GM19035 (cell line): Measurements from ENCODE around the gene CBX8.

Source experiments
- ATAC-seq: cut with Tn5 transposase; IDR thresholded peaks from one replicate; pipeline ENCODE4 v1.9.1; 2021; ENCODE audit not compliant: unreplicated experiment

The CBX8 gene

DNA sequence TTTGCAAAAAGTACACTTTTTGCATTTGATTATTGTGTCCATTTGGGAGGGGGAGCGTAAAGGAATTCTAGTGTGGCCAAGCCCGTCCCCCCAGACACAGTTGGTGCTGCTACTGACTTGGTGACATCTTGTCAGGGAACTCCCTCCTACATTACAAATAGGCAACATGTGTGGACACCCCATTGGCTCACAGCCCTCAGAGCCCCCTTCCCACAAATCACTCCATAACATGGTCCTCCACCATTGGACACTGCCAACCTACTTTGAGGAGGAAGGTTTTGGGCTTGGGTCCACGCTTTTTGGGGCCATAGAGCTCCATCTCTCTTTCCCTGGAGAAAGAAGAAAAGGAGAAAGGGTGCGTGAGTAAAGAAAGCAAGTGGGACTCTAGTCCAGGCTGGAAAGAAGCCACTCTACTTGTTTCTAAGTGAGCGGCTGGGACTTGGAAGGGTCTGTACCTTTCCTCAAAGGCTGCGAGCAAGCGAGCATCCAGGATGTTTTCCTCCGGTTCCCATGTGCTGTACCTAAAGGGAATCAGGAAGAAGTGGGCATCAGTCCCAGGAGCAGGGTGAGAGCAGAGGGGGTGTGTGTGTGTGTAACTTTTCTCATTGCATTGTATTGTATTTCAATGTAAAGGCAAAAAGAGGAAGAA is 958 bp downstream of the CBX8 start:
- no peak for ATAC-seq

DNA sequence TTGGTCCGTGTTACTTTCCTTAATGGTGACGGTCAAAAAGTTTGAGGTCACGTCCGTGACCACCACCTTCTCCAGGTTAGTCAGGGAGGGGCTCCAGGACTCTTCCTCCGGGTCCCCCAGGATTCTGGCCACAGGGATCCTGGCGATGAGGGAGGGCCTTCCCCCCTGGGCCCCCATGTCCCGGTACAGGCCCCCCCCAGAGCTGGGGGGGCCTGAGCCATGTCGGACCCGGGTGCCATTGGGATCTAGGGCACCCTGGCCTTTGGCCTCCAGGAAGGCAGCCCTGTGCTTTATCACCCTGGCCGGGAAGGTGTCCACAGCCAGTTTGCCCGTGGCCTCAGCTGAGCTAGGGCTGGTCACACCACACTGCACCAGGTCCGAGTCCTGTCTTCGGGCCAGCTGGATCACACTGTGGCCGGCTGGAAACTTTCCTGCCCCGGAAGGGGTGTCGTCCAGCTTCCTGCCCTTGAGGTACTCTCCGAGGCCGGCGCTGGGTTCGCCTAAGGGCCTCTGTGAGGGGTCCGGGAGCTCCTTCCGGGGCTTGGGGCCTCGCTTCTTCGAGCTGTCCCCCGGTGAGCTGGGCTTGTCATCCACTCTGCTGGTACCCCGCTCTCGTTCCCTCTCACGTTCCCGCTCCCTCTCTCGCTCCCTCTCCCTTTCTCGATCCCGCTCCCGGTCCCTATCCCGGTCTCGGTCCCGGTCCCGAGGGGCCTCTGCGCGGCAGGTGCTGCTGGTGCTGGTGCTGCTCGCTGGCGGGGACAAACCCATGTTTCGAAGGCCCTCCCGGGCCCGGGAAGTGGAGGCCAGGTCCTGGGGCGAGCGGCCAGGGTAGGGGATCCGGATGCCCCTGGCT is 2.0 kb downstream of the CBX8 start:
- ATAC-seq = no peak

DNA sequence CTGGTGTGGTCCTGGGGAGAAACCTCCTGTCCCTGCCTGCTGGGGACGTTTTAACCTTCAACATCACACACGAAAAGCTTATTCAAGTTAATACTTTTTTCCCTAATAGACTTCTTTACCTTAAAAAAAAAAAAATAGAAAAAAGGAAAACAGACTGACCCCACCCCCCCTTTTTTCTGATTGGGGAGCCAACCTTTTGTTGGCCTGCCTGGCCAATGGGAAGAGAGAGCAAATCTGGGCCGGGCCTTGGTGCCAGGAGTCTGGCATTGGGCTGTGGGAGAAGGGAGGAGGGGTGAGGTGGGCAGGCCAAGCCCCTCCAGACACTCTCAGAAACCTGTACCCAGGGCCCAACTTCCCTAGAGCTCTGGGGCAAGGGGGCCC is 3.0 kb downstream of the CBX8 start:
- ATAC-seq = no peak

DNA sequence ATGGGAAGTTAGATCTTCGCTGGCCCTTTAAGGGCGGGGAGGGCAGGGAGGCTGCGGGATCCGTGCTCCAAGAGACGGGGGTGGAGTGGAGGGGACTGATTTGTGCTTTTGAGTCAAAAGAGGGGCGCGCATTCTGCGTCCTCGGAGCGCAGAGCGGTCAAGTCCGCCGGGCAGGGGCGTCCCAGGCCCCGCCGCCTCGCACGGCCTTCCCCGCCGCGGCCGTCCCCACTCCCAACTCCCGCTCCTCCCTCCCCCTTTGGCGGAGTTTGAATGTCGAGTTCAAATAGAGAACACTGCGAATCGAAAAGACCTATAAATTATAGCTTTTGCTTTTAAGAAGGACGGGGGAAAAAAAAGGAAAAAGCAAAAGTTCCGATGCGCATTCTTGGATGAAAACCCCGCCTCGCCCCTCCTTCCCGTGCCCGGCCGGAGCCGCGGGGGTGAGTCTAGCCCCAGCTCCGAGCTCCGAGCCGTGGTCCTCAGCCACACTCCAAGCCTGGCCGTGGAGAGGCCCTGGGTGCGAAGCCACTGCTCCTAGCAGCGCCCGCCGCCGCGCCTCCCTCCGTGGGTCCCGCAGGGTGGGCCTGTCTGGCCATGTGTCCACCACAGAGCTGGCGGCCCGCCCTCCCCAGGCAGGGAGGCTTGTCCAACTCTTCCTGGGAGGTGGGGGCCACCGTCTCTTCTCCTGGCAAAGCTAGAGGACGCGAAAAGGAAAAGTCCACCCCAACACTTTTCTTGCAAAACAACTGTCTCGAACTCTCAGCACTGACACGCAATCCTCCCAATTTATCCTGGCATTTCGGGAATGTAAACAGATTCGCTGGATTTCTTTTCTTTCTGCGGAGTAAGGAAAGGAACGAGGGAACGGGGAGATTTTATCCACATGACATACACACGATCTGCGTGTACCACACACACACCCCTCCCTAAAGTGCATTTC is 3.6 kb downstream of the CBX8 start:
- ATAC-seq = no peak

DNA sequence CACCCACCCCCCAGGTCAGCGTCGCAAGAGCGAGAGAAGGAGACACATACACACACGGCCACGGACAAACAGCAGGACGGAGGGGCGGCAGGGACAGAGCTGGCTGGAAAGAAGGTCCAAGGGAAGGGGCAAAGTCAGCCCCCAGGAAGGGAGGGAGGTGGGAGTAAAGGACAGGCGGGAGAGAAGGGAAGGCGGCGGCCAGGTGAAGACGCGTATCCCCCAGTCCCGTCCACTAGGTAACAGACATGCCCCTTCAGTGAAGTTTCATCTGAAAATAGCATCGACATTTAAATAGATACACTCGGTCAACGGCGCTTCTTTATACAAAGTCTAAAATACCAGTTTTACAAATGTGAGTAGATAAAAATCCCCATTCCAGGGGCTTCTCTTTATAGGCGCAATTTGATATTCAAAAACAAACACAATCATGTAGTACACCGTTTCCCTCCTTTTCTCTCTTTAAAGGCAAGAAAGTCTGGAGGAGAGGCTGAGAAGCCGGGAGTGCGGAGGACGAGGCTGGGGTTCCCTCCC is 4.5 kb downstream of the CBX8 start:
- no peak for ATAC-seq

DNA sequence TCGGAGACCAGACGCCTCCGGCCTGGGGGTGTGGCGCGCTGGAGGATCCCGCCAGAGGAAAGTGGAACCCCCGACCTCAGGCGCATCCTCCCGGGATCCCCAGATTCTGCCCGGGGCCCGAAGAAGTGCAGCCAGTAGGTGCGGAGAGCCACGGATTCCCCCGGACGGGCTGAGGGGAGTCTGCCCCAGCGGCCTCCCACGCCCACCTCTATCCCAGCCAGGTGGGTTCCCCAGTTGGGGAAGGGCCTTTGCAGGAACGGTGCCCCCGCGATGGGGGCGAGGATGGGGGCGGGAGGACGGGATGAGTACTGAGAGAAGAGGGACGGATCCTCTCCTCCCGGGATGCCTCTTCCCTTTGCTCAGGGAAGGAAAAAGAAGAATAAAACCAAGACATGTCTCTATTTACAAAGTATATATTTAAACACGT is 5.1 kb downstream of the CBX8 start:
- ATAC-seq = no peak

DNA sequence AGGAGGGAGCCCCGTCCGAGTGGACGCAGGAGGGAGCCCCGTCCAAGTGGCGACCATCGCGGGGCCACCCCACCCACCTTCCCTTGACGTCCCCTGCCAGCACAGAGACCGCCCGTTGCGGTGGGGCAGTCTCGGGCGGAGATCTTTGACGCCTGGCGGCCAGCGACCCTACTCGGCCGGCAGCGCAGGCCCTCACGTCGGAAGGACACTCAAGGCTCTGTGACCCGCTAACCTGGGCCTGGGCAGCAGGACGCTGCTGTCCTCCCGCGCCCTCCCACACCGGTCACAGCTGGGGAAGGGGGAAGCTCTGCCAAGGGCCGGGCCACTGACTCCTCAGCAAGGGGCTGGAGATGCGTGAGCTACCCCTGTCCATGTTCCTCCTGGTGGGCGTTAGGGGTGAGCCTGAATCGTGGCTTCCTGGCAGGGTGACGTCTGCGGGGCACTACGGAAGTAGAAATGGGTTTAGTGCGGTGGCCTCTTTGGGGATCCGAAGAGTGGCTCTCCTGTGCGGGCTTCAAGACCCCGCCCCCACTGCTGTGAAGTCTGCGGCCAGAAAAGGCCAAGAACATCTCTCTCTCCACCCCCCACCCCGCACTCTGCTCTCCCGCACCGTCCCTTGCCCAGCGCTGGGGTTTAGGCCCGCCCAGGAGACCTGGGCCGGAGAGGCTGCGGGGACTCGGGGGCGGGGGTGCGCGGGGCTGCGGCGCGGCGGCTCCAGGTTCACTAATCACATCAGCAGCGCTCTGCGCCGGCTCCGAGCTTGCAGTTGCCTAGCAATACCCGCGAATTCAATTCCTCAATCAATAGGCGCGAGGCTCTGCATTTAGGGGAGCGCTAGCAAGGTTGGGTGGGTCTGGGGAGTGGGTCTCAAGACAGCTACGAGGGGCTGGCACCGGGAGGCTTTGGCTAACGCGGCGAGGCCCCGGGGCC is 5.8 kb downstream of the CBX8 start:
- ATAC-seq = no peak

DNA sequence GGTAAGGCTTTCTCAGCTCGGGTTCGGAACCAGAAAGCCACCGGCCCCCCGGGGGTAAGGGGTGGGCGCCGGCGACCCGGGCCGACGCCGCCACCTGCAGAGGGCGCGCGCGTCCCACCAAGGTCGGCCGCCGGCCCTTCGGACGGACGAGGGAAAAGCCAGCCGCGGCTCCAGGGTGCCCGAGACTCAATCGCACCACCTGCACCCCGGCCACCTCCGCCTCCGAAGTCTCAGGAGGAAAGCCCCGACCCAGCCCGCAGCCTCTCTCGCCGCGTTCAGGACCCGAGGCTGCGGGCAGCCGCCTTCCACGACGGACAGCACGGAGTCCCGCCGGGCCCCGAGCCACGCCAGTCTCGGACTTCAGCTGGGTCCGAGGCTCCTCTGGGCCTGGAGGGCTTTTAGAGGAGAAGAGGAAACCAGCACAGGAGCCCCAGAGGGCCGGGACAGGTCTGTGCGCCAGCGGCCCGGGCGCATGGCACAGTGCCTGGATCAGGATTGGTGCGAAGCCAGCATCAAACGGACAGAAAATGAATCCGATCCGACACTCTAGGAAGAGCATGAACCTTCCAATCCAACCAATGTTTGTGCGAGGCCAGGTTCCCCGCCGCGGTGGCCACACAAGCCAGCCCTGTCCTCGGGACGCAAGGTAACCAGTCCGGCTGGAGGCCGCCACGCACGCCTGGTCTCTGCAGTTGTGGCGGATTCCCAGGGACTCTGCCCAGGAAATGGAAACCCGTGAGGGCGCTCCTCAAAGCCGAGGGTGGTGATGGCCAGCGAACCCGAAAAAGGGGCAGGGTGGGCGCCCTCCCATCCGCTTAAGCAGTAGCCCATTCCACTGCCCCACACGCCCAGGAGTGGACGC is 6.7 kb downstream of the CBX8 start:
- ATAC-seq = no peak

DNA sequence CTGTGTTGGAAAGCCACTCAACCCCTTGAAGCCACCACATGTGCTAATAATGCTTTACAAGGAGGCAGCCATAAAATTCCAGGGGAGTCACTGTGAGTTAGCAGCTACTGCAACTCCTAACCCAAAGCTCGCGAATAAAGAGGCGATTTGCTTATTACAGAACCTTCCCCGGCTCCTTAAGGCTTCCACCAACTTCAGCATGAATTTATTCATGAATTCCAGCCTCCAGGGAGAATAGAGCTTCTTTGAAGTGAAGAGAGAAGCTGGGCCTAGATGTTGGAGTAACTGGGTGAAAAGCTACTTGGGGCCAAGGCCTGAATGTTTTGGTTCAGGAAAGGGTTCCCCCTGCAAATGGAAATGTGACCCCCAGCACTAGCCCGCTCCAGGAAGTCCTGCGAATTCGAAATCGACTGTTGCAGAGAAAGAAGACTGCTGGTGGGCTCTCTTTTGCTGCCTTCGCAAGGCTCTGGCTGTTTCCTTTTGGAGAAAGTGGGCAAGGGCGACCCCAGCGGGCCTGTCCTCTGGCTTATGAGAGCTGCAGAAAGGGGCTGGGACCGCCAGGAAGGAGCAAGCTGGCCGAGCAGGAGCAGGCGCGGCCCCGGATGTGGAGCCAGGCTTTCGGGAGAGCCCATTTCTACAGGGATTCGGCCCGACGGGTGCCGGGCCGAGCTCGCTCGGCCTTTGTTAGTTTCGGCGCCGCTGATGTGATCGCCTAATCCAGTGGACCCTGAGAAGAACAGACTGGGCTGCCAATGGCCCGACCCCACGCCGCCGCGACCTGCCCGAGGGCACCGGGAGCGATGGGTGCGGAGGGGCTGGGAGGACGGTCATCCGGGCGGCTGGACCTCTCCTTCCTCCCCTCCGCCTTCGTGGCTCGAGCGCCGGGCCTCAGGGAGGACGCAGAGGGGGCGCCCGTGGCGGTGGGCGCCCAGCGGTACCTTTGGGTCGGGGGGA is 7.6 kb downstream of the CBX8 start:
- no peak for ATAC-seq

DNA sequence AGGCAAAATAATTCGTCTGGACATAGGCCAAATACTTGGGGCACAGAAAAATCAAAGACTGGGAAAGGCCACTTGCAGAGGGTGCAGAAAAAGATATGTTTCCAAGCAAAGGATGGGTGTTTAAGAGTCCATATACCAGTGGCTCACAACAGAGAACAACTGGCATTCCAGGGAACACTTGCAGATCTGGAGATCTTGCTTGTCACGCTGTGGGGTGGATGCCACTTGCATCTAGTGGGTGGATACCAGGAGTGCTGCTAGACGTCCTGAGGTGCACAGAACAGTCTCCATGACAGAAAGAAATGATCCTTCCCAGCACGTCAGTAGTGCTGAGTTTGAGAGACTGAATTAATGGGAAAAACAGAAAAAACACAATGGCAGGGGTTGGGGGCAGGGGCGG is 8.4 kb downstream of the CBX8 start:
- no peak for ATAC-seq

DNA sequence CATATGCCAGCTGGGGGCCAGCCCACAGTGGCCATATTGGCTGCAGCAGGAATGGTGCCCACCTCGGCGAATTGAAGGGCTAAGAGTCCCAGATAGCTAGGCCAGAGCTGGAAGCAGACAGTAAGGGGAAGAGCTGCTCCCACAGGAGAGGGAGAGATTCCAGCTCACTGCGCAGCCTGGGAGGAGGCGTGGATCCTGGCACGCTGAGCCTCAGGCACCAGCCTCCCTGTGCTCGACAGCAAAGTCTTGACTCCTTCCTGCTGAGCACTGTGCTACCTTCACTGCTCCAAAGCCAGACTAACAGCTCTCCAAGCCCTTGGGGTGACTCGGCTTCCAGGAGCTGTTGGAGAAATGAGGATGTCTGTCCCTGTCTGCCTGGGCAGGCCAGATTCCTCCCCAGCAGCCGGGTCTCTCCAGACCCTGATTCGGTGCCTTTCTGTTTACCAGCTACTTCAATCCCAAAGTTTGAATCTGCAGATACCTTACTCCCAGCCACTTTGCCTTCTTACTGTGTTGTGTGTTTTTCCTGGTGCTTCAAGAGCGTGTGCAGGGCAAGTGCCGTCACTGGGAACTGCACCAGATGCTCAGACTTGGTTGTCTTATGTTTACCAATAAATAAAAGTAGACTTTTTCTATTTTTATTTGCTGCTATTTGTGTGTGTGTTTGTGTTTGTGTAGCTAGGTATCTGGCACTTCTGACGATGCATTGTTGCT is 9.8 kb downstream of the CBX8 start:
- ATAC-seq = no peak

DNA sequence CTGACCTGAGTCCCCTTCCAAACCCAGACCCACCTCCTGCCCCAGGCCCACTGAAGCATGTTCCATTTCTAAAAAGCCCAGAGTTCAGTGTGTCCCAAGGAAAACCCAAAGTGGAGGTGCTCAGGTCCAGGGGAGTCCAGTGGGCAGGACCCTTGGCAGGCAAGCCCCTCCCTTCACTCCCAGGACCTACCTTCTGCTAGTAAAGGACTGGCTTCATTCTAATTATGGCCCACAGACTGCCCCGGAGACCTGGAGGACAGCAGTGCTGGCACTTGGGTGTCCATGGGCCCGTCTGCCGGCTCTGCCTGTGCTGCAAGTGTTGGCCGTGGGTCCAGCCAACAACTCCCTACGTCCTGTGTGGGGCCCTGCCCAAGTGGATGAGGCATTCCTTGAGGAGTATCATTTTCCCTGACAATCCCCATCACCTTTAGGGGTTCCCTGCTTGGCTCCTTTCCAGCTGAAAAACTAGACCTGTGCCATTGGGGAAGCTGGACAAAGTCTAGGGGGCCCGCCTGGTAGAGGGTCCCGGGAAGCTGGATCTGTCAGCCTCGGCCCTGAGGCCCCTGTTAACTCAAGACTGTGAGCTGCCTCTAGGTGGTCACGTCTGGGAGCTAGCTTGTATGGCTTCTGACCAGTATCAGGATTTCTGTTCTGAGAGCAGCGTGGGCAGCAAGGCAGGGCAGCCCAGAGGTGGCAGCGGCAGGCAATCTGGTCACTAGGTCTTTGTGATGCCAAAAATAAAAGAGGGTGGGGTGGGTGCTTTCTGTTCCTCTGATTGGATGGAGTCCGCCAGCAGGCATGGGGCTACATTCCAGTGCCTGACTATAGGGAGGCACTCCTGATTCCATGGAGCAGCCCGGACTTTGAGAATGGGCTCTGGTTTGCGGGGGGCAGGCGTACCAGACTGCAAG is 10.7 kb downstream of the CBX8 start:
- no peak for ATAC-seq

DNA sequence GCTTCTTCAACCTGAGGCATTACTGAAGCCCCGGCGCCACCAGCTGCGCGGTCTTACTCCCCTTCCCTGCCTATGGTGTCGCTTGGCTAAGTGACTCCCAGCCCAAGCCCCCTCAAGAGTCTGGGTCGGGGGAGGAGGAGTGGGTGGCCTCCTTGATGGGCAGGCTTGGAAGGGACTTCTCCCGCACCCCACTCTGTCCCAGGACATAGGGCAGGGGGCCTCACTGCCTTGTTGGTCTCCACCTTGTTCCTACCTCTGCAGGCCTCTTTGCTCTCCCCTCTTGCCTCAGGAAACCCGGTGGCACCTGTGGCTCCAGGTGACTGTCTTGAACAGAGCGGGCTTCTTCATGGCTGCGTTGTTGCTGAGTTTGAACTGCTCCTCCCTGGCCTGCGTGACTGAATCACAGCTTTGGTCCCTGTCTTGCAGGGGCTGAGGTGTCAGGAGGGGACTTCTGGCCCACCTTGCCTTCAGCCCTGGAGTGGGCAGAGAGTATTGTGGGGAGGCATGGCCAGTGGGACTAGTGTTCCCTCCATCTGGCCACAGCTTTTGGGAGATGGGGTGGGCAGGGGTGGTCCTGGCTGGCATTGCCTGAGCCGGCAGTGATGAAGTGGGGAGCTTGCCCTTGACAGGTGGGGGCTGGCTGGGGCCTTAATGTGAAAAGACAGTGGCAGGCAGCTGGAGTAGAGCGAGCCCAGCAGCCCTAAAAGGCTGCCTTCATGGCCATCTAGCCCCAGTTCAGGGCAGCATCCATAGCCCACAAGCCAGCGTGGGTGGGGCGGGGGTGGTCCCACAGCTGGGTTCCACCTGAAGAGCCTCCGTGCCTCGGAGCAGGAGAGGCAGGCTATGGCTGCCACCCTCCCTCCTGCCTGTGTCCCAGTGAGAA is 11.6 kb downstream of the CBX8 start:
- no peak for ATAC-seq

DNA sequence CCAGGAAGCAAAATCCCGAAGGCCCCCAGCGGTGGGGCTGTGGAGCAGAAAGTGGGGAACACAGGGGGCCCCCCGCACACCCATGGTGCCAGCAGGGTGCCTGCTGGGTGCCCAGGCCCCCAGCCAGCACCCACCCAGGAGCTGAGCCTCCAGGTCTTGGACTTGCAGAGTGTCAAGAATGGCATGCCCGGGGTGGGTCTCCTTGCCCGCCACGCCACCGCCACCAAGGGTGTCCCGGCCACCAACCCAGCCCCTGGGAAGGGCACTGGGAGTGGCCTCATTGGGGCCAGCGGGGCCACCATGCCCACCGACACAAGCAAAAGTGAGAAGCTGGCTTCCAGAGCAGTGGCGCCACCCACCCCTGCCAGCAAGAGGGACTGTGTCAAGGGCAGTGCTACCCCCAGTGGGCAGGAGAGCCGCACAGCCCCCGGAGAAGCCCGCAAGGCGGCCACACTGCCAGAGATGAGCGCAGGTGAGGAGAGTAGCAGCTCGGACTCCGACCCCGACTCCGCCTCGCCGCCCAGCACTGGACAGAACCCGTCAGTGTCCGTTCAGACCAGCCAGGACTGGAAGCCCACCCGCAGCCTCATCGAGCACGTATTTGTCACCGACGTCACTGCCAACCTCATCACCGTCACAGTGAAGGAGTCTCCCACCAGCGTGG is 12.4 kb downstream of the CBX8 start:
- no peak for ATAC-seq

DNA sequence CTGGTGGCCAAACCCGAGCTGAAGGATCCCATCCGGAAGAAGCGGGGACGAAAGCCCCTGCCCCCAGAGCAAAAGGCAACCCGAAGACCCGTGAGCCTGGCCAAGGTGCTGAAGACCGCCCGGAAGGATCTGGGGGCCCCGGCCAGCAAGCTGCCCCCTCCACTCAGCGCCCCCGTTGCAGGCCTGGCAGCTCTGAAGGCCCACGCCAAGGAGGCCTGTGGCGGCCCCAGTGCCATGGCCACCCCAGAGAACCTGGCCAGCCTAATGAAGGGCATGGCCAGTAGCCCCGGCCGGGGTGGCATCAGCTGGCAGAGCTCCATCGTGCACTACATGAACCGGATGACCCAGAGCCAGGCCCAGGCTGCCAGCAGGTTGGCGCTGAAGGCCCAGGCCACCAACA is 13.0 kb downstream of the CBX8 start:
- no peak for ATAC-seq
